GM19025 (cell line): ENCODE results near the gene MAST4.

Experiments used
- ATAC-seq: cut with Tn5 transposase; IDR thresholded peaks from one replicate; pipeline ENCODE4 v1.9.1; 2021; ENCODE audit warnings: mild to moderate bottlenecking, low read depth, moderate library complexity; ENCODE audit not compliant: unreplicated experiment

The MAST4 gene

GRCh38 chr5:67028941-67029340 lies 432.7 kb downstream of the MAST4 start:
- ATAC-seq: no peak

- ATAC-seq: no peak
These were observed 433.3 kb downstream of the MAST4 start for GRCh38 chr5:67029481-67029880.

GRCh38 chr5:67030289-67031056 lies 434.3 kb downstream of the MAST4 start:
- ATAC-seq: no peak

GRCh38 chr5:67031057-67031443 lies 434.9 kb downstream of the MAST4 start:
- ATAC-seq: no peak

- ATAC-seq: no peak
These were observed 435.5 kb downstream of the MAST4 start for GRCh38 chr5:67031692-67032091.

GRCh38 chr5:67032921-67033664 lies 436.9 kb downstream of the MAST4 start:
- no peak for ATAC-seq

- ATAC-seq: no peak
These were observed 437.9 kb downstream of the MAST4 start for GRCh38 chr5:67033880-67034651.

- ATAC-seq: no peak
These were observed 439.0 kb downstream of the MAST4 start for GRCh38 chr5:67035098-67035740.

GRCh38 chr5:67037171-67037570 lies 441.0 kb downstream of the MAST4 start:
- ATAC-seq: no peak

- ATAC-seq: no peak
These were observed 442.8 kb downstream of the MAST4 start for GRCh38 chr5:67038817-67039603.

GRCh38 chr5:67042176-67043003 lies 446.2 kb downstream of the MAST4 start:
- no peak for ATAC-seq

GRCh38 chr5:67043796-67044511 lies 447.8 kb downstream of the MAST4 start:
- ATAC-seq: no peak

- ATAC-seq: no peak
These were observed 449.9 kb downstream of the MAST4 start for GRCh38 chr5:67045816-67046740.

- ATAC-seq: no peak
These were observed 451.0 kb downstream of the MAST4 start for GRCh38 chr5:67047160-67047559.

- no peak for ATAC-seq
These were observed 451.4 kb downstream of the MAST4 start for GRCh38 chr5:67047616-67048015.

GRCh38 chr5:67050125-67050524 lies 453.9 kb downstream of the MAST4 start:
- no peak for ATAC-seq

- no peak for ATAC-seq
These were observed 454.4 kb downstream of the MAST4 start for GRCh38 chr5:67050635-67051034.
